Spleen (tissue), 7 donors: ENCODE data around the gene NLRP2B.

Experiments used
- CTCF ChIP-seq, 11 experiments: fragments of 200-600 bp in 7 of 11; fragments of 450-650 bp in 4 of 11; sonication (generic) in 4 of 11; IDR thresholded peaks in 8 of 11; conservative IDR thresholded peaks in 3 of 11; 1 replicate in 7 of 11; 2 replicates in 4 of 11; pipeline versions ENCODE4 v1.4.0 to v1.8.0; 2016 to 2021; ENCODE audit warnings: antibody characterized with exemption in 11 of 11, inconsistent platforms in 4 of 11, mild to moderate bottlenecking in 1 of 11
- POLR2A ChIP-seq, 3 donors: fragments of 450-650 bp; IDR thresholded peaks; one replicate each; pipeline ENCODE4 v1.5.1; 2017; ENCODE audit warnings: antibody characterized with exemption in 3 of 3, mild to moderate bottlenecking in 1 of 3
- donor health status: DM: no; HTN: no; CAD: no; lungs with moderate emphysema.
- donor health status: DM: no; HTN: no; CAD: no.
- donor health status: DM: no; HTN: no; CAD: no.

GRCh38 chrX:57667010-57667409, 13.1 kb downstream of the NLRP2B start:
- no peak for TF ChIP-seq POLR2A (IDR thresholded peaks at IDR 0.05)
- TF ChIP-seq CTCF (IDR thresholded peaks at IDR 0.05 in 8 of 11, conservative IDR thresholded peaks at IDR 0.05 in 3 of 11), result no peak
